ENCODE measurements around the gene UBQLN2. TPM values are rescaled to one million over a fixed set of nuclear protein-coding genes. Genes with fewer than 3 reads are reported as not detected.

Gene UBQLN2
- total and polyA plus RNA-seq, 10 of the 15 experiments (the other 5 are each of a cell fraction or from before 2014, with no cell fraction given), result 2.4 to 41.3 (median 17.0) TPM

GRCh38 chrX:56554870-56555269, 8.6 kb upstream of the UBQLN2 start (continued):
- TF ChIP-seq ZNF622 (IDR thresholded peaks at IDR 0.05), result no peak
- no peak for TF ChIP-seq SIN3A (IDR thresholded peaks at IDR 0.05; ENCODE audit: low read depth, low read length)
- no peak for TF ChIP-seq SPI1 (IDR thresholded peaks at IDR 0.05; ENCODE audit: borderline replicate concordance, insufficient read depth, low read depth, low read length)
- TF ChIP-seq STAT3 (IDR thresholded peaks at IDR 0.05; ENCODE audit: low read depth, low read length), result no peak
- no peak for TF ChIP-seq KLF5 (IDR thresholded peaks at IDR 0.05; ENCODE audit: partially characterized antibody)
- no peak for TF ChIP-seq TBL1XR1 (IDR thresholded peaks at IDR 0.05; ENCODE audit: low read depth, low read length)
- no peak for TF ChIP-seq NR2F1 (conservative IDR thresholded peaks at IDR 0.05)

- no peak overlapping the region for H3K4me3 ChIP-seq
- ChIA-PET SMC1A (ENCODE audit: uncharacterized antibody, unreplicated experiment) (no interaction called here), POLR2A (no interaction called here), CTCF (no interaction called here), RAD21 (ENCODE audit: unreplicated experiment) (no interaction called here)
- H3K9ac ChIP-seq (ENCODE audit: control insufficient read depth, insufficient read depth, low read length), result no peak overlapping the region
- no peaks in the 10 kb centered on the region for H4K20me1 ChIP-seq (ENCODE audit: control insufficient read depth, insufficient read depth)
- no peak overlapping the region for H2AFZ ChIP-seq (ENCODE audit: control insufficient read depth, low read depth, low read length)
- WGBS (ENCODE audit: insufficient coverage, insufficient replicate concordance, low lambda C conversion rate, missing lambda C conversion rate), result 48% methylated on average over 2 of the region's 2 CpGs
- ATAC-seq (no peak), DNase-seq (ENCODE audit: low read depth, low spot score) (no peak), FAIRE-seq (no peak)
- H3K4me2 ChIP-seq (ENCODE audit: control insufficient read depth, insufficient read depth), result no peak overlapping the region
- no peaks in the 10 kb centered on the region for H3K9me3 ChIP-seq (replicated peaks; ENCODE audit: control insufficient read depth, insufficient read depth, low read length)
- no TSS peak for BruUV-seq (replicated peaks)
- H3K27ac ChIP-seq (ENCODE audit: control insufficient read depth, insufficient read depth), result no peak overlapping the region
- intact Hi-C loops (cut with micrococcal nuclease; ENCODE audit: unreplicated experiment), result no loop called here
- no peaks in the 10 kb centered on the region for H3K36me3 ChIP-seq (ENCODE audit: control insufficient read depth in 2 of 2, insufficient read depth in 2 of 2, low read length in 1 of 2)
- no peaks in the 10 kb centered on the region for H3K27me3 ChIP-seq (replicated peaks in 1 of 2; ENCODE audit: control insufficient read depth in 2 of 2, insufficient read depth in 2 of 2, low read length in 1 of 2)
- H3K4me1 ChIP-seq (ENCODE audit: control insufficient read depth, insufficient read depth, low read length), result no peaks in the 10 kb centered on the region
- no peaks in the 10 kb centered on the region for H3K79me2 ChIP-seq (ENCODE audit: control insufficient read depth, insufficient read depth, low read length)
- in situ Hi-C loops (cut with MboI), result loop anchor here (25.0 kb wide), 5 partner anchors 180 to 1395 kb away; partner anchors contain the start of genes NBDY, SPIN2A, SPIN3 and ZXDA
- TF ChIP-seq CUX1 (IDR thresholded peaks at IDR 0.05; ENCODE audit: insufficient replicate concordance, low read depth, low read length), result no peak
- no peak for TF ChIP-seq TAF1 (IDR thresholded peaks at IDR 0.05; ENCODE audit: borderline replicate concordance, low read depth, low read length)
- no peak for TF ChIP-seq ATF2 (IDR thresholded peaks at IDR 0.05; ENCODE audit: low read length)
- TF ChIP-seq CREB1 (IDR thresholded peaks at IDR 0.05; ENCODE audit: low read depth), result no peak
- TF ChIP-seq CREM (IDR thresholded peaks at IDR 0.05; ENCODE audit: low read depth), result no peak
- TF ChIP-seq ZNF622 (IDR thresholded peaks at IDR 0.05), result no peak
- TF ChIP-seq BCLAF1 (IDR thresholded peaks at IDR 0.05), result no peak
- TF ChIP-seq NR2F1 (conservative IDR thresholded peaks at IDR 0.05), result no peak
- TF ChIP-seq TCF12 (IDR thresholded peaks at IDR 0.05; ENCODE audit: low read depth, low read length), result no peak
- no peak for TF ChIP-seq POLR2A (IDR thresholded peaks at IDR 0.05; ENCODE audit: low read depth, low read length)
- no peak for TF ChIP-seq BACH1 (IDR thresholded peaks at IDR 0.05; ENCODE audit: borderline replicate concordance)
Observed at GRCh38 chrX:56557376-56557929, 6.0 kb upstream of the UBQLN2 start.
